ENCODE results near the gene AUNIP.

AUNIP gene

DNA sequence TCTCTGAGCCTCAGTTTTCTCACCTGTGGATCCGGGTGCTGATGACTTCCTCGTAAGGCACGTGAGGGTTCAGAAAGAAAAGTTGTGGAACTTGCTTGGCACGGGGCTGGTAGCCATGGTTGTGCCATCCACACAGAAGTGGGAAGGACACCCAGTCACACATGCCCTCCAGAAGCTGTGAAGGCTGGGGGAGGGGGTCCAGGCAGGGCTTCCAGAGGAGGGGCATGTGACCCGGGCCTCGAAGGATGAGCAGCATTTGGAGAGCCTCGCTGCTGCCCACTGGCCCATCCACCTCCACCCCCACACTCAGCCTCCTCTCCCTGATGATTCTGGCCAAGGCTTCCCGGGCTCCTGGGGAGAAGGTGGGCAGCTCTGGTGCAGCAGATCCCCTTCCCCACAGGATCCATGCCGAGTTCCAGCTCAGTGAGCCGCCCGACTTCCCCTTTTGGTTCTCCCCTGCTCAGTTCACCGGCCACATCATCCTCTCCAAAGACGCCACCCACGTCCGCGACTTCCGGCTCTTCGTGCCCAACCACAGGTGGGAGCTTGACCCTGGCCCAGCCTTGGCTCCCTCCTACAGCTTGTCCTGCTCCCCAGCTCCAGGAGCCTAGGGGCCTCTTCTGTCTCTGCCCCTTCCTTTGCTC, 49.9 kb downstream of the AUNIP start:
- DNase-seq (ENCODE audit: low read depth) = no peak

DNA sequence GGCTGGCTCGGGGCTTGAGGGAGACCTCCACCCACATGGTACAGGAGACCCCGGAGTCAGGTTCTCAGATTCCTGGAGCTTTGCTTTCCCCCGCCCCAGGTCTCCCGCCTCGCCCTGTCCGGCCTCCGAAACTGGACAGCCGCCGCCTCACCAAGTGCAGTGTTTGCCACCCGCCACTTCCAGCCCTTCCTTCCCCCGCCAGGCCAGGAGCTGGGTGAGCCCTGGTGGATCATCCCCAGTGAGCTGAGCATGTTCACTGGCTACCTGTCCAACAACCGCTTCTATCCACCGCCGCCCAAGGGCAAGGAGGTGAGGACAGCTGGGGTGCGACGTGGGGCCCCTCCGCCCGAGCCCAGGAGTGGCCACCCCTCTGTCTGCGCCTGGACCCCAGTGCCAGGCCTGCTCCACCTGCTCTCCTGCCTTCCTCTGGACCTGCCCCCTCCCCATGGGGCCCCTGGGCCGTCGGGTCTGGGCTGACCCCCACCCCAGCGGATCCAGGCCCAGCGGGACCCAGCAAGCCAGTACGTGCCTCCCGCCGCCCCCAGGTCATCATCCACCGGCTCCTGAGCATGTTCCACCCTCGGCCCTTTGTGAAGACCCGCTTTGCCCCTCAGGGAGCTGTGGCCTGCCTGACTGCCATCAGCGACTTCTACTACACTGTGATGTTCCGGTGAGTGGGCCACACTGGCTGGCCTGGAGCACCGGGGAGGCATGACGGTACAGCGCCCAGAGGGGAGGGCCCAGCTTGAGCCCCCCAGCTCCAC, 50.6 kb downstream of the AUNIP start:
- DNase-seq (ENCODE audit: low read depth) = no peak

DNA sequence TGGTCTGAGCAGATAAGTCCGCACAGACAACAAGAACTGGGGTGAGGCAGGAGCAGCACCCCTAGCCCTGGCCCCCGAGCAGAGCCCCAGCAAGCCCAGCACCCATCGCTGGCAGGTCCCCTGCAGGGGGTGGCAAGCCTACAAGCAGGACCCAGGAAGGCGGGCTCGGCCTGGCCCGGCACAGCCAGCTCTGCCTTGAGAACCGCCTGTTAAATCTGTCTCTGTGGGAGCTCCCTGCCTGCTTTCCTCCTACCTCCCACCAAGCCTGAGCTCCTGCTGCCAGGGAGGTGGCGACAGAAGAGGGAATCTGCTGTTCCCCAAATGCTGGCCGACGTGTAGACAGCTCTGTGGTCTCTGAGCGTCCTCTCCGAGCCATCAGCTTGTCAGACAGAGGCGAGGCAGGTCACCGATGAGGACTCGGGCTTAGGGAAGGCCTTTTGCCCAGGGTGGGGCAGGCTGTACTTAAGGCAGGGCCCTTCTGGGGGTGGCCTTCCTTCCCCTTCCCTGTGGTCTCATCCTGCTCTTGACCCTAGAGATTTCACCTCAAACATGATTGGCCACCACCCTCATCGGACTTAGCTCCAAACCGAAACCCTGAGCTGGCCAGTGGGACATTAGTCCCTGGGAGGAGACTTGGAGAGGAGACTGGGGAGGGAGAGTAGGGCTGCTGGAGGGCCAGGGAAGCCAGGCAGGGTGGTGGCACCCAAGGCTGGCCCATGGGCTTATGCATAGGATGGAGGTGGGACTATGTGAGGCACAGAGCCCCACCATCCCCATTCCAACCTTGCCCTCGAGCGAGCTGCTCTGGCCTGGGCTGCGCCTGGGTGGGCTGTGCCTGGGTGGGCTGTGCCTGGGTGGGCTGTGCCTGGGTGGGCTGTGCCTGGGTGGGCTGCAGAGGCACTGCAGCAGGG, 51.5 kb downstream of the AUNIP start:
- no peak for DNase-seq (ENCODE audit: low read depth)

DNA sequence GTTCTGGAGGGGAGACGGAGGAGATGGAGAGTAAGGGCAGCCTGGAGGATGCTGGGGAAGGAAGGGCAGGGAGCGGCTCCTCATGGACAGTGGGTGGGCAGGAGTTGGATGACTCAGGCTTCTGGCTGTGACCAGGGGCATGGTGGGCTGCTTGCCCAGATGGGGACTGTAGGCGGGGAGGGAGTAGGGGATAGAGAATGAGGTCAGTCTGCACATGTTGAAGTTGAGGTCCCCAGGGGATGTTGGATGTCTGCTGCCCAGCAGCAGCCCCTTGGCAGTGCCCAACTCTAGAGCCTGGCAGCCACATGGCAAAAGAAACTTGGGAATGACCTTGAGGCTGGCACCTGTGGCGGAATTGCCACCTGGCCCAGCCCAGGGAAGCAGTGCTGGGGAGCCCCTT, 52.8 kb downstream of the AUNIP start:
- no peak for DNase-seq (ENCODE audit: low read depth)

DNA sequence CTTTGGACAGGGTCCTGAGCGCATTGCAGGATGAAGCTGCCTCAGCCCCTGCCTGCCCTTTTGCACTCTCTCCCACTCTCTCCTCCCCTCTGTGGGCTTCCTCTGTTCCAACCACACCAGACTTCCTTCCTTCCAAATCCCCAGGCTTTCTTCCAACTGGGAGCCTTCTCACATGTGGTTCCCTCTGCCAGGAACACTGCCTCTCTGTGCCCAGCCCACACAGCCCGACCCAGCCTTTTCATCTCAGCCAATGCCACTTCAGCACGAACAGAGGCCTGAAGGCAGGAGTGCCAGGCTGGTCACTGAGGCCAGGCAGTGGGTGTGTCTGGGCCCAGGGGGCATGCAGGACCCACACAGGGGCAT, 53.4 kb downstream of the AUNIP start:
- DNase-seq (ENCODE audit: low read depth) = no peak

DNA sequence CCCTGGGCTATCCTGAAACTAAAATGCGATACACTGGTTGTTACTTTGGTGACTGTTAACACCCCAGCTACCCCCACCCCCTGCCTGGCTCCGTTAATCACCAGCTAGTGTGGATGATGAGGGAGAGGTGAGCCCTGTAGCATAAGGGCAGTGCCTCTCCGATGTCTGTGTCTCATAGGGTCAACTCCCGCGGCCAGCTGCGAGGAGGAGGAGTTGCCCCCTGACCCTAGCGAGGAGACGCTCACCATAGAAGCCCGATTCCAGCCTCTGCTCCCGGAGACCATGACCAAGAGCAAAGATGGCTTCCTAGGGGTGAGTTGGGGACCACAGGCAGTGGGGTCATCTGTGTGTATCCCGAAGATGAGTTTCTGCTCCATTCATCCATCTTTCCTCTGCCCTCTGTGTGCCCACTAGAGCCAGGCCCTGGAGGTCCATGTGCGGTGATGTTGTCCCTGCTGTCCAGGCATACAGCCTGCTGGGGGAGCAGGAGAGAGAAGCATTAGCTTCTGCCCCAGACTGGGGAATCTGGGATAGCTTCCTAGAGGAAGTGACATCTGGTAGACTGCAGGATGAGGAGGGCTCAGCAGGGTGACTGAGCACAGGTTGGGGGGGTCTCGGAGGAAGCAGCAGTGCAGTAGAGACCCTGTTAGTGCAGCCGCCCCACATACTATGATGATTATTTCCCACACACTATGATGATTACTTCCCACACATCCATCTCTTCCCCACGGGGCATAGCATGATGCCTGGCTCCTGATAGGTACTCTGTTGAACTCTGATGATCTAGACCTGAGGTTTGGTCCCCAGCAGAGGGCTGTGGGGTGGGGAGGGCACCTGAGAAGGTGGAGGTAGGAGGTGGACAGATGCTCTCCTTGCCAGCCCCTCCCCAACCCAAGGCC, 54.0 kb downstream of the AUNIP start:
- no peak for DNase-seq (ENCODE audit: low read depth)

DNA sequence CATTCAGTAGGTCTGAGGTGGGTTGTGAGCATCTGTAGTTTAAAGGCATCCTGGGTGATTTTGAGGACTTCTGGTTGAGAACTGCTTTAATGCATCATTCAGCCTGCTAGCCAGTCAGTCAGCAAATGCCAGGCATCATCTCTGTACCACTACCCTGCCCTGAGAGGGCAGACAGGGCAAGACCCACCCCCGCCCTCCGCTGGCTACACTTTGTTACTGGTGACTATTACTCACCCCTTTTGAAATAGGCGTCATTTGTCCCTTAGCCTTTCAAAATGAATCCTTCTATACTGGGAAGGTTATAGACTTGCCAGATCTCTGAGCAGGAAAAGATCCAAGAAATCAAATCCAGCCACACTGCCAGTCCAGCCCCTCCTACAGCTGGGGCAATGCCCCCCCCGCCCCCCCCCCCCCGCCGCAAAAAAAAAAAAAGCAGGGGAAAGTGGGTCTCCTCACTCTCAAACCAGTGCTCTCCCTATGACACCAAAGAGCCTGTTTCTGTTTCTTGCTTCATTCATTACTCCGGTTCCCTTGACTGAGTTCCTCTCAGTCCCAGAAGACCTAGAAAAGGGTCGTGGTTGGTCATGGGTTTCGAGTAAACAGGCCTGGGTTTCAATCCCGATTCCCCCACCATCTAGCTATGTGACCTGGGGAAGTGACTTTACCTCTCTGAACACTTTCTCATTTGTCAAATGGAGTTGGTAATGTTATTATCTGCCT, 54.9 kb downstream of the AUNIP start:
- DNase-seq (ENCODE audit: low read depth) = no peak

DNA sequence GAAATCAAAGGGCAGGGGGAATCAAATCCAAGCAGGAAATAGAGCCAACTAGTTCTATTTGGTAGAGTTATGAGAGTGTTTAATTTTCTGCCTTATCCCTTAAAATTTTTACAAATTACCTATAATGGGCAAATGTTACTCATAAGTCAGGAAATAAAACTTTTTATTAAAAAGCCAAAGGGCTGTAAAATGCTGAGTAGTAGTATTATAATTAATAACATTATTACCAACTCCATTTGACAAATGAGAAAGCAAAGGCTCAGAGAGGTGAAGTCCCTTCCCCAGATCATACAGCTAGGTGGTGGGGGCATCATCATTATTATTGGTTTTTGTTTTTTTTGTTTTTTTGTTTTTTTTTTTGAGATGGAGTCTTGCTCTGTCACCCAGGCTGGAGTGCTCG, 55.9 kb downstream of the AUNIP start:
- no peak for DNase-seq (ENCODE audit: low read depth)

DNA sequence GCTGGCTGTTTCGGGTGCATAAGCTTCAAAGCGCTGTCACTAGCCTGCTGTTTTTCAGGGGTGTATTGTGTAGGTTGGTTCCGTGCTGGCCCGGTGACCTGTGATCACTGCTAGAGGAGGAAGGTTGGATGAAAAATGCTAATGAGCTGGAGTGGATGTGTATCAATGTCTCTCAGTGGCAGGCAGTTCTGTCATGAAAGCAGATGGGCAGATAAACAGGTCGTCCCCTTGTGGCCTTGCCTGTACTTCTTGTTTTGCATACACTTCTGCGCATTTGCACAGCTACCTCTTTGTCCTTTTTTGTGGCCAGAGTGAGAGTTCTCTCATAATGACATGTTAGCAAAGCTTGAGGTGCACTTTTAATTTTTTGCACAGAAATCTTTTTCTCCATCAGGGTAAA, 56.3 kb downstream of the AUNIP start:
- DNase-seq (ENCODE audit: low read depth) = no peak

DNA sequence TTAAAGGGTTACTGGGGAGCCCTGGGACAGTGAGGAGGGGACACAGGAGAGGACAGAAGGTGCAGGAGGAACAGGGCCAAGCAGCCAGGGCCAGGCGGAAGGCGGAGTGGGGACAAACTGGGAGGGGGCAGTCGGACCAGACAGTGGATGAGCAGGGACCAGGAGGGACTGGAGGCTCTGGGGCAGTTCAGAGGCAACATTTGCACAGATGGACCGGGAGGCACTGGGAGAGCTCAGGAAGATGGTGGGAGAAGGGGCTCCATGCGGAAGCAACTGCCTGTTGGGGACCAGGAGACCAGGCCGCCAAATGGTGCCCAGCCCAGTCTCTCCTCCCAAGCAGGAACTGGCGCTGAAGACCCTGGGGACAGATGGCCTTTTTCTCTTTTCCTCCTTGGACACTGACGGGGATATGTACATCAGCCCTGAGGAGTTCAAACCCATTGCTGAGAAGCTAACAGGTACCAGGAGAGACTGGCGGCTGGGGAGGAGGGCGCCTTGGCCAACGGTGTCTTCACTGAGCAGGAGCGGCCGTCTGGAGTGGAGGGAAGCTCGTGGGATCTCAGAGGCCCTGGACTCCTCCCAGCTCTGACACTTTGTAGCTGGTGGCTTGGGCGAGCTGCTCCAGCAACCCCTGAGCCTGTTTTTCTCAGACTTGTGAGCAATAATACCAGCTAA, 58.4 kb downstream of the AUNIP start:
- DNase-seq (ENCODE audit: low read depth) = no peak

DNA sequence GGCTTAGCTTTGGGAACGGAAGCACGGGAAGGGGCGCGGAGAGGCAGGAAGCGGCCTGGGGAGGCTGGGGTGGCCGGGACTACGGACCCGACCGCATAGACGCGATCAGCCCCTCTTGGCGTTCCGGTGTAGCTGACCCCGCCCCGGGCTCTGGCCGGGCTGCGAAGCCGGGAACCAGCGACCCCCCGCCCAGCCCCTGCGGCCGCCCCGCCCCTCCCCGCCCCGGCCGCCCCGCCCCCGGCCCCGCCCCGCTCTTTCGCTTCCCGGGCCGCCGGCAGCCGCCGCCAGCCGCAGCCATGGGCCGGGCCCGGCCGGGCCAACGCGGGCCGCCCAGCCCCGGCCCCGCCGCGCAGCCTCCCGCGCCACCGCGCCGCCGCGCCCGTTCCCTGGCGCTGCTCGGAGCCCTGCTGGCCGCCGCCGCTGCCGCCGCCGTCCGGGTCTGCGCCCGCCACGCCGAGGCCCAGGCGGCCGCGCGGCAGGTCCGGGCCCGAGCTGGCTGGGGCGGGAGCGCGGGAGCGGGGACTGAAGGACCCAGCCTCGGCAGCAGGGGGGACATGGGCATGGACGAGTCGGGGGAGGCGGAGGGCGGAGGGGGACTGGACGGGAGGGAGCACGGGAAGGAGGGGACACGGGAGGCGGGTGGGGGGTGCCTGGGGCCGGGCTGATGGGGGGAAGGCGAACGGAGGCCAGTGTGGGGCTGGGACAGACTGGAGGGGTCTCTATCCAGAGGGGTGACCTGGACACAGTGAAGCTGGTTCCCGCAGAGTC, 59.1 kb downstream of the AUNIP start, which contains the start of gene SELENON:
Gene SELENON (plus strand): TSS at position 259 of the 768 bp plus-strand sequence. CDS start 38 bp downstream, at position 297.
- DNase-seq (ENCODE audit: low read depth) = no peak

DNA sequence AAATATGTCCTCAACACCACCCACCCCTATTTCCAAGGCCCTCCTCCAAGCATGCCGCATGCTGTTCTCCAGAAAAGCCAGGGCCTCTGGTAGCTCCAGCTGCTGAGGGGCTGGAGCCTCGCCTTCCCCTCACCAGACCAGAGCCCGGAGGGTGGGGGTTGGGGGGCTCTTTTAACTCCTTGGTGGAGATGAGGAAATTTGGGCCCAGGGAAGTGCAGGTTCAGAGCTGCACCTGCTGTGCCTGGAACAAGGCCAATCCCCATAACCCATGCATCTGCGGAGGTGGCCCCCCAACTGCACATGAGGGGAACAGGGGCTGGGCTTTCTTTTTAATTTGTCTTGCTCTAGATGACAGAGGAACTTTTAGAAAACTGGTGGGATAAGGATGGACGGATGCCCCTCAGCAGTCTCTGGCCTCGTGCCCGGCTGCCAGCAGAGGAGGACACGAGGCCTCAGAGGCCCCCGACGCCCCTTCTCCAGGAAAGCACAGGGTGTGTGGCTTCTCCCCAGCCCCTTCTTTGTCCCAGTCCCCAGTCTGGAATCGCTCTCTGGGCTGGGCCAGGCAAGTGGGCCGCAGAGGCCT, 59.8 kb downstream of the AUNIP start:
- no peak for DNase-seq (ENCODE audit: low read depth)

DNA sequence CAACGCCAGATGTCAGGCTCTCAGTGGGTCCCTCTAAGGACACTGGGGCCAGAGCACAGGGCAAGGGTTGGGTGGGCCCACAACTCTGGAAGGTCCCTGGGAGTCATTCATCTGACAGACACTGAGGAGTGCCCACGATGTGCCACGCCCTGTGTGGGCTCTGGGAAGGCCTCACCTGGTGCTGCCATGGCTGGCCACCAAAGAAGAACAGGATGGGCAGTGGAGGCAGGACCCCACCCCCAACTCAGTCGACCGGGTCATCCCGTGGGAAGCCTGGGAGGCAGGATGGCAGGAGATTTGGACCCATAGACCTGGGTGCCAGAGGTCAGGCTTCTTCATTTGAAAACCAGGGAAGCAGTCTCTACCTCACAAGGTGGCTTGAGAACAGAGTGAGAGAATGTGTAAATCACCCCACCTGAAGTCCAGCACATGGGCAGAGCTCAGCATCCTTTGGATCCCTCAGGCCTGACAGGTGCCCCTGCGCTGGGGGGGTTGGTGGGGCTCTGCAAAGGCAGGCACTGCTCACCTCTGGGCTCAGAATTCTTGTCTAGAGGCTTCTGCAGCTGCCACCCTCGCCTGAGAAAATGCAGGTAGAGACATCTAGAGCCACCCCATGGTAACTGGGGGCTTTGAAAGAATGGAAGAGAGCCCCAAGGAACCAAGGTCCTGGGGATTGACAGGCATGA, 60.4 kb downstream of the AUNIP start:
- no peak for DNase-seq (ENCODE audit: low read depth)

DNA sequence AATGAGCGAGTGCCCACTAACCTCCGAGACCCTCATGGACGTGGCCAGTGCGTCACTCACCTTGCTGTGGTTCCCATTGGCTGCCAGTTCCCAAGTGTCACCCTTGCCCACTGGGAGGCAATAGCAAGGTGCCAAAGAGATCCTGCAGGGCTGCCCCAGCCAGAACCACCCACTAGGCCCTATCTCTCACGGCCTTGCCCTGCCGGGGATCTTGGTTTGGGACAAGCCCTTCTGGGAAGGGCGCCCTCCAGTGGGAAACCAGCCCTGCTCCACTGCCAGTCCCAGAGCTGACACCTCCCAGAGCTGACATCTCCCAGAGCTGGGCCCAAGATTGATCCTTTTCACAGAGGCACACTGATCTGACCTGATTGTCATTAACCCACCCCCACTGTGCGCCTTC, 61.3 kb downstream of the AUNIP start:
- DNase-seq (ENCODE audit: low read depth) = no peak

DNA sequence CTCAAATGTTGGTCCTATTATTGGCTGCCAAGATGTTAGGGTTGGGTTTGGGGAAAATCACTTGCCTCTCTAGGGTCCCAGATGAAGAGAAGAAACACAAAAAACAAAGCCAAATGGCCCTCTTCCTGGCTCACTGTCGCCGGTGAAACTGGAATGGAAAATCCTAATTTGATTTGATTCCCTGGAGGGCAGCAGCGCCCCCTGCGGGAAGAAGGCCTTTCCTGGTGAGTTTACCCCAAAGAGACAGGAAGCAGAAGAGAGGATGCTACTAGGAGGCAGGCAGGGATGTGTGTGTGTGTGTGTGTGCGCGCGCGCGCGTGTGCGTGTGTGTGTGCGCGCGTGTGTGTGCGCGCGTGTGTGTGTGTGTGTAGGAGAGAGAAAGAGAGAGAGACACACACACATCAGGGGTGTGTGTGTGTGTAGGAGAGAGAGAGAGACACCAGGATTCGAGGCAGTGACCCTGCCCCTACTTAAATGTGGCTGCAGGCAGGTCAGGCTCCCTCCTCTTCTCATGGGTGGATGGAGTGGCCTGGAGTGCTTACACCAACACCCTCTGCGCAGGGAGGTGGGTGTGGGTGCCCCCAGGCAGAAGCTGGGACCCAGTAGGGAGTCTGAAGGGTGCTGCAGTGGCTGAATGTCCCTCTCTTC, 62.3 kb downstream of the AUNIP start:
- DNase-seq (ENCODE audit: low read depth) = peak; percentile 71

DNA sequence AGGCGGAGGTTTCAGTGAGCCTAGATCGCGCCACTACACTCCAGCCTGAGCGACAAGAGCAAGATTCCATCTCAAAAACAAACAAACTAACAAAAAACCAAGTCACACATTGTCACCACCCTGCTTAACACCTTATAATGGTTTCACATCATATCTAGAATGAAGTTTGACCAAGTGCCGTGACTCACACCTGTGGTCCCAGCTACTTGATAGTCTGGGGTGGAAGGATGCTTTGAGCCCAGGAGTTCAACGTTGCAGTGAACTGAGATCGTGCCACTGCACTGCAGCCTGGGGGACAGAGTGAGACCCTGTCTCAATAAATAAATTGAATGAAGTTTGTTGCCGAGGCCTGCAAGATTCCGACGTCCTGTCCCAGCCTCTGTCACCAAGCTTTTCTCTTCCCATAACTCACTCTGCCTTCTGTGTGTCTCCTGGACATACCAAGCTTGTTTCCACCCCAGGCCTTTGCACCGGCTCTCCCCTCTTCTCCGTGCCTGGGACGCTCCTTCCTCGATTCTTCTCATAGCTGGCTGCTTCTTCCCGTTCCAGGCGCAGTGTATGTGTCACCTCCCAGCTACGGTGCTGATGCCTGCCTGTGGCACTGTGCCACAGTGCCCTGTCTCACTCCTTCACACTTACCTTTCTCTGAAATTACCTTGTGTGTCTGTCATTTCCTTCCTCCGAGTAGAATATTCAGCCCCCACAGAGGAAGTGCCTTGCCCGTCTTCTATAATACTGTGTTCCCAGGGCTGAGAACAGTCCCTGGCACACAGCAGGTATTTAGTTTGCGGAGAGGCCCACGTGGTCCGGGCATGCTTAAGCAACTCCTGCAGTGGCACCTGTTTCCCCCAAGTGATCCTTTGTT, 63.1 kb downstream of the AUNIP start:
- no peak for DNase-seq (ENCODE audit: low read depth)

DNA sequence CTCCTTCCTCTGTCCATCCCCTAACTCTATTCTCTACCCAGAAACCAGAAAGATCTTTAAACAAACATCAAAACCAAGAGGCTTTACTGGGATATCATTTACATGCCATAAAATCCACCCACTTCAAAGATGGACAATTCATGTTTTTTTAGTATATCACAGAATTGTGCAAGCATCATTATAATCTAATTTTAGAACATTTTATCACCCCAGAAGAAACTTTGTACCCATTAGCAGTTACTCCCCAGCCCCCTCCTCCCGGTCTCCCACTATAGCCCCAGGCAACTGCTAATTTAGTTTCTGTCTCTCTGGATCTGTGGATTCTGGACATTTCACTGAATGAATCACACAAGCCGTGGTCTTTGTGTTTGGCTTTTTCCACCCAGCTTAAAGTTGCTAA, 64.0 kb downstream of the AUNIP start:
- DNase-seq (ENCODE audit: low read depth) = no peak
